ENCODE data around the gene SPATA2L.

The SPATA2L gene

DNA sequence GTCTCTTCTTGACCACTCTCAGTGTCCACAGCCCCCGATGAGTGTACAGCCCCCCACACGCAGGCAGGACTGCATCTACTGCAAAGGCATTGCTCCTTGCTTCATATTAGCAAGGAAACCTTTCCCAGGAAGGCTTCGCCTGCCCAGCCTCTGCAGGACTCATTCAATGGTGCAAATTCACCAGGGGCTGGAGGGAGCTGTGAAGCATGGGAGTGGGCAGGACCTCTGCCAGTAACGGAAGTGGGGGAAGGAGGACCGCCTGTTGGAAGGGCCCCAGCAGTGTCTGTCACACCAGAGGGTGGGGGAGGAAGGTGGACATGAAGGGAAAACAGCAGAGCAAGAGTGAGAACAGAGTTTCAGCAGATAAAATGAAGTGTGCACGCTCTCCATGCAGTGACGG lies 41.4 kb downstream of the SPATA2L start:
- H3K4me3 ChIP-seq (replicated peaks; ENCODE audit: low read depth, low read length): no peak overlapping the region
- DNase-seq (ENCODE audit: extremely low read depth, low read depth): no peak
- TF ChIP-seq, protein P1, sequence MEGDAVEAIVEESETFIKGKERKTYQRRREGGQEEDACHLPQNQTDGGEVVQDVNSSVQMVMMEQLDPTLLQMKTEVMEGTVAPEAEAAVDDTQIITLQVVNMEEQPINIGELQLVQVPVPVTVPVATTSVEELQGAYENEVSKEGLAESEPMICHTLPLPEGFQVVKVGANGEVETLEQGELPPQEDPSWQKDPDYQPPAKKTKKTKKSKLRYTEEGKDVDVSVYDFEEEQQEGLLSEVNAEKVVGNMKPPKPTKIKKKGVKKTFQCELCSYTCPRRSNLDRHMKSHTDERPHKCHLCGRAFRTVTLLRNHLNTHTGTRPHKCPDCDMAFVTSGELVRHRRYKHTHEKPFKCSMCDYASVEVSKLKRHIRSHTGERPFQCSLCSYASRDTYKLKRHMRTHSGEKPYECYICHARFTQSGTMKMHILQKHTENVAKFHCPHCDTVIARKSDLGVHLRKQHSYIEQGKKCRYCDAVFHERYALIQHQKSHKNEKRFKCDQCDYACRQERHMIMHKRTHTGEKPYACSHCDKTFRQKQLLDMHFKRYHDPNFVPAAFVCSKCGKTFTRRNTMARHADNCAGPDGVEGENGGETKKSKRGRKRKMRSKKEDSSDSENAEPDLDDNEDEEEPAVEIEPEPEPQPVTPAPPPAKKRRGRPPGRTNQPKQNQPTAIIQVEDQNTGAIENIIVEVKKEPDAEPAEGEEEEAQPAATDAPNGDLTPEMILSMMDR (IDR thresholded peaks at IDR 0.05; ENCODE audit: low read depth, low read length, missing control alignments): no peak

DNA sequence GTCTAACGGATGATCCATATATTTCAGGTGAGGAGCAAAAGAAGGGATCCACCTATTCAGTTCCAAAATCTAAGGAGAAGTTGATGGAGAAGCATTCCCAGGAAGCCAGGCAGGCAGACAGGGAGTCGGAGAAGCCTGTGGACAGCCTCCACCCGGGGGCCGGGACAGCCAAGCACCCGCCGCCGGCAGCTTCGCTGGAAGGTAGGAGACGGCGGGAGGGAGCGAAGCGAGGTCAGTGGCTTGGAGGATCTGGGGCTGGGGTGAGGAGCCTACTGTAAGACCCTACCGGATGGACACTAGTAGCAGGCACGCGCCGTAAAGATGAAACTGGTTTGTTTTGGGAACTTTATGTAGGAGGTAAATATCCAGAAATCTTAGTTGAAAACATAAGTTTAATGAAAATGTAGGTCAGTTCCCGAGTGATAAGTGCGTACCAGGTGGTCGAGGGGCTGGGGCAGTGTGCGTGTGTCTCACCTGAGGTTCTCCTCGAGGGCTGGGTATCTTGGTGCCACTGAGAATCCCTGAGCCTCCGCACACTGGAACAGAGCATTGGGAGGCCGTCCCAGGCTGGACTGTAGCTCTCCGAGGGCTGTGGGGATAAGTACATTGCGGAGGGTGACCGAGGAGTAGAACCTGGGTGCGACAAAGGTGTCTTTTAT lies 43.2 kb downstream of the SPATA2L start:
- H3K4me3 ChIP-seq (replicated peaks; ENCODE audit: low read depth, low read length): peak overlapping the region; percentile 86
- TF ChIP-seq, protein P1 (IDR thresholded peaks at IDR 0.05; ENCODE audit: low read depth, low read length, missing control alignments): no peak
- no peak for DNase-seq (ENCODE audit: extremely low read depth, low read depth)

DNA sequence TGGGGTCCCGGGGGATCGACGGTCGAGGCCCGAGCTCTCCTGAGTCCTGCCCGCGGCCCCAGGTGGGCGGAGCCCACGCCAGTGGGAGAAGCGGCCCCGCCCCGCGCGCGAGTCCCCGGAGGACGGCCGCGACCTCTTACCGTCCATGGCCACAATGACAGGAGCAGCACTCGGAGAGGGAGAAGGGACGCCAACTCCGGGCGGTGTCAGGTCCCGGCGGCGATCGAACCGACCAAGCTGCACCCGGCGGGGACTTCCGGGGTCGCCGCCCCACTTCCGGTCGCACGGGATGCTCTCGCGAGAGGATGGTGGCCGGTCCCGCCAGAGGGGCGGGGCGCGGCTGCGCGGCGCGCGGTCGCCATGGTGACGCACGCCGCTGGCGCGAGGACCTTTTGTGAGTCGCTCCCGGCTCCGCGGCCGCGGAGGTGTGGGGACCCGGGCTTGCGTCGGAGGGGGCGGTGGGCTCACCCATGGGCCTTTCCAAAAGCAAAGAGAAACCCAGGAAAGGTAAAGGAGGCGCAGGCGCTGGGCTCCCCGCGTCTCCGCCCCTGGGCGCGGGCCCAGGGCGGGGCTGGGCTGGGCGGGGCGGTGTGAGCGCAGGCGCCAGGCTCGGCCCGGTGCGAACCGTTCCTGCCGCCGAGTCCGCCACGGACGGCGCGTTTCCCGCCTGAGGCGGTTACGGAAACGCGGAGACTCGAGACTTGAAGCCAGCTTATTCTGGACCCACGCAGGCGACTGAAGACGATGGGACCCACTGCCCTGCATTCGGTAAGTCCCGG lies 43.9 kb downstream of the SPATA2L start, which contains the start of the genes CHMP1A and SPATA33:
TSS of gene CHMP1A (minus strand) at position 267 of the 779 bp plus-strand sequence. CDS start at position 147, 120 bp downstream.
TSS of gene SPATA33 (plus strand) at position 395 of the 779 bp plus-strand sequence. CDS start at position 471, 76 bp downstream.
- peak within 1 kb of the TSS; percentile 86 for H3K4me3 ChIP-seq (replicated peaks; ENCODE audit: low read depth, low read length)
- peak; percentile 39 for DNase-seq (ENCODE audit: extremely low read depth, low read depth)
- TF ChIP-seq, protein P1 (IDR thresholded peaks at IDR 0.05; ENCODE audit: low read depth, low read length, missing control alignments): no peak

DNA sequence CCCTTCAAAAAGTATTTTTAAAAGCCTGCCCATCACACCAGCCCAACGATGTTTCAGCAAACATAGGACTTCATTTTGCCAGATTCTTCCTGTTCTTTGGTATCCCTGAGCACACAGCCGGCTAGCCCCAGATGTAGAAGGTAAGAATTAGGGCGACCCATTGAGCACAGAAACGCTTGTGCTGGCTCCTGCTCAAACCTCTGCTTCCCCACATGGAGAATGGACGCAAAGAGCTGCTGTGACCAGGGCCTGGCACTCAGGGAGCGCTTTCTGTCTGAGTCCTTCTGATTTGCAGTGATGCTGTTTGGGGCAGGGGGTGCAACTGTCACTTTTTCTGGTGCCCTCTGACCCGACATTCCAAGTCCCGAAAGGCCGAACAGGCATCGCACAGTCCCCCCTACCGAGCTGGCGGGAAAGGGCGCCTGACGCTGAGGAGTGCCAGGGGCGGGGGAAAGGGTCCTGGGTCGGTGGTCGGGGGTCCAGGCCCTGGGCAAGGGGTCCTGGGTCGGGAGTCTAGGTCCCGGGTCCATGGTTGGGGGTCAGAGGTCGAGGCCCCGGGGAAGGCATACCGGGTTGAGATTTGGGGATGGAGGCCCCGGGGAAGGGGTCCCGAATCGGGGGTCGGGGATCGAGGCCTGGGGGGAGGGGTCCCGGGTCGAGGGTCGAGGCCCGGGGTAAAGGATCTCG lies 44.9 kb downstream of the SPATA2L start:
- TF ChIP-seq, protein P1 (IDR thresholded peaks at IDR 0.05; ENCODE audit: low read depth, low read length, missing control alignments): no peak
- peak overlapping the region; percentile 86 for H3K4me3 ChIP-seq (replicated peaks; ENCODE audit: low read depth, low read length)
- DNase-seq (ENCODE audit: extremely low read depth, low read depth): no peak

DNA sequence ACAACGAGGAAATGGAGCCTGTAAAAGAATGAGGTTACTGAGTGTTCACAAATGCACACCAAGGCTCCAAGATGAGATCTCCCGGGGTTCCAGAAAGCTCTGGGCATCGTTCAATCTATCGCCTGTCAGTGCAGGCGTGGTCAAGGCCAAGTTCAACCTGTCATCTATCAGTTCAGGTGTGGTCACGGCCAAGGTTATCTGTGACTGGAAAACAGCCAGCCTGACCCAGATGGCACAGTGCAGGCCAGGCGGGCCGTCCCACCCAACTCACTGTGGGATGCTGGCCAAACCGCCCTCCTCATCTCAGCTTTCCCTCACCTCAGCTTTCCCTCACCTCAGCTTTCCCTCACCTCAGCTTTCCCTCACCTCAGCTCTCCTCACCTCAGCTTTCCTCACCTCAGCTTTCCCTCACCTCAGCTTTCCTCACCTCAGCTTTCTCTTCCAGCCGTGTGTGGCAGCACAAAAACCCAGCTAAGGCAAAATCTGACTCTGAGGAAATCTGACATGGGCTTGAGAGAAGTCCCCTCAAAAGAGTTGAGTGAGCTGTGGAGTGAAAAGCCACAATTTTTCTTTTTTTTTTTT lies 46.4 kb downstream of the SPATA2L start:
- TF ChIP-seq, protein P1 (IDR thresholded peaks at IDR 0.05; ENCODE audit: low read depth, low read length, missing control alignments): no peak
- no peak for DNase-seq (ENCODE audit: extremely low read depth, low read depth)
- H3K4me3 ChIP-seq (replicated peaks; ENCODE audit: low read depth, low read length): no peak overlapping the region

DNA sequence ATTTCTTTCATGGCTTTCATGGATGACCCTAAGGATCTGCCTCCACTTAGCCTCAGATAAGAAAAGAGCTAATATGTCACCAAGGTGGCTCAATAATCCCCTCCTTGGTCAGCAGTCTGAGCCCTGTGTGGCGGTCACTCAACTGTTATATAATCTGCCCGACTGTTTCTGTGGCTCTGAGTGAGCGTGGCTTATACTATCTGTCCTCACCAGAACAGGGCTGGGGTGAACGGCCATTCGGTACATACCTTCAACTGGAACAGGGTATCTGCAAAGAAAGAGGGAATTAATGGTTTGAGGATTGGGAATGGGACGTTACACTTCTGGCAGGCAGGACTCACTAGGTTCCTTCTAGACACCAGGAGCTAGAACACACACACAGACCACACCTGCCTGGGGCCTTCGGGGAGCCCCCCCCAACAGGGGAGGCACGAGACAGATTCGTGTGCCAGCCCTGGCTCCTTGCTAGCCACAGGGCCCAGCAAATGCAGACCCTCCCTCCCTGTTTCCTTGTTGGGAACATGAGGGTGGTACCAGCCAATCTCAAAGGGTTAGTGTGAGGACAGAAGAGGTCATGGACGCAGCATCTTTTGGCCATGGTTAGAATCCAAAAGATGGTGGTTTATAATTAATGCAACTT lies 47.7 kb downstream of the SPATA2L start:
- no peak for DNase-seq (ENCODE audit: extremely low read depth, low read depth)
- H3K4me3 ChIP-seq (replicated peaks; ENCODE audit: low read depth, low read length): no peak overlapping the region
- TF ChIP-seq, protein P1 (IDR thresholded peaks at IDR 0.05; ENCODE audit: low read depth, low read length, missing control alignments): no peak

Measured in HFF-Myc (cell line).